H4 (cell line): Measurements from ENCODE around the gene ATAD3B. TPM values are rescaled to one million over a fixed set of nuclear protein-coding genes. Genes with fewer than 3 reads are reported as not detected.
"Not testable (repeated sequence)": the region's sequence is repeated elsewhere in the genome, so short reads cannot be mapped to it uniquely, and the experiment has no call there.

Experiments
- DNase-seq: peaks from one replicate; pipeline ENCODE4 v3.0.0-alpha.2; 2015; ENCODE audit warnings: low spot score
- total RNA-seq: library from RNA; depleted of rRNA; stranded (reverse); fragments of >200 nt; shearing (Covaris generic); gene quantifications from 2 replicates; pipeline ENCODE4 v1.2.3, GENCODE V29; 2014

Gene ATAD3B
- total RNA-seq, 1 experiment from 2014 or later: 5.7 TPM

DNA sequence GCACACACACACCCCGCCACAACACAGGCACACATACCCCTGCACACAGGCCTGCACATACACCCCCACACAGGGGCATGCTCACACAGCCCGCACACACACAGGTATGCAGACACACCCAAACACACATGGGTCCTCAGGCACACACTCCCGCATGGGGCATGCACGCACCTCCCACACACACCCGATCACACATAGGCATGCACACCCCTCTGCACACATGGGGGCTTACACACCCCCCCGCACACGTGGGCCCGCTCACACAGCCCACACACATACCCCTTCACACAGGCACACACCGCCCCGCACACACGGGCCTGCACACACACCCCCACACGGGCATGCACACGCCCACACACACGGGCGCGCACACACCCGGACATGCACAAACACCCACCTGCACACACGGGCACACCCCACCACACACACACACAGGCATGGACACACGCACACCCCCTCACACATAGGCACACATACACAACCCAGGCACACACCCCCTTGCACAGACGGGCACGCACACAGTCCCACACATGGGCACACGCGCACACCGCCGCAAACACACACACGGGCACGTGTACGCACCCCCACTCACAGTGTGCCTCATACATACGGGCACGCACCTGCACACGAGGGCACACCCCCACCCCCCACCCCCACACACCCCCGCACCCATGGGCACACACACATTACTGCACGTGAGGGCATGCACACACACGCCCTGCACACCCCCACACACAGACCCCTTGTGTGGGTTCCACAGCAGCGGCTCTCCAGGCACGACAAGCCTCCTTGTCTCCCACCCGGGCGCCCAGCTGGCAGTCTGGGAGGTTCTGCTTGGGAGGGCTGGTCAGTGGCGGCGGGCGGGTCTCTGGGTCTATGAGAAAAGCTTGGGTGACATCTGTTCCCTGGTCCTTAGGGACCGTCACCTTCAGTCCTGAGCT, 8.3 kb downstream of the ATAD3B start:
- no peak for DNase-seq

DNA sequence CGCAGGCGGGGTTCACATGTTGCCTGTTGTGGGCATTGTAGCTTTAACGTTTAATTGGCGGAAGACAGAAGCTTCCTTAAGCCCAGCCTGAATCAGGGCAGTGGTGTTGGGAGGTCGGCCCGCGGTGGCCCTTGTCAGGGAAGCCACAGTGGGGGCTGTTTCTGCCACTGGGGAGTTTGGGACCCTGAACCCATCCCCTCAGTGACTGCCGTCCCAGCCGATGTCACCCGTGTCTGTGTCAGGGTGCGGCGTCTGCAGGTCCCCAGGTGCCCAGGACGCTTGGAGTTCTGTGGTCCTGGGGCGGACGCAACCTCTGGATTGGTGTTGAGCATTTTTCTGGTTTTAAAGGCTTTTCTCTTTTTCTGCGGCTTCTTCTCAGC, 8.9 kb downstream of the ATAD3B start:
- DNase-seq: not testable (repeated sequence)

DNA sequence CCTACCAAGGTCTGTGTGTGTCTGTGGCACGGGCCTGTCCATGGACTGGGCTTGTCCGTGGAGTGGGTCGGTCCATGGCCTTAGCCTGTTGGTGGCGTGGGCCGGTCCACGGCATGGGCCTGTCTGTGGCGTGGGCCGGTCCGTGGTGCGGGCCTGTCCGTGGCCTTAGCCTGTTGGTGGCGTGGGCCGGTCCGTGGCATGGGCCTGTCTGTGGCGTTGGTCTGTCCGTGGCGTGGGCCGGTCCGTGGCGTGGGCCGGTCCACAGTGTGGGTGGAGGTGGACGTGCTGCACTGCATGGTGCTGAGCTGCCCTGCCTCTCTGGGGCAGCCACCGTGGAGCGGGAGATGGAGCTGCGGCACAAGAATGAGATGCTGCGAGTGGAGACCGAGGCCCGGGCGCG, 10.2 kb downstream of the ATAD3B start:
- not testable (repeated sequence) for DNase-seq

DNA sequence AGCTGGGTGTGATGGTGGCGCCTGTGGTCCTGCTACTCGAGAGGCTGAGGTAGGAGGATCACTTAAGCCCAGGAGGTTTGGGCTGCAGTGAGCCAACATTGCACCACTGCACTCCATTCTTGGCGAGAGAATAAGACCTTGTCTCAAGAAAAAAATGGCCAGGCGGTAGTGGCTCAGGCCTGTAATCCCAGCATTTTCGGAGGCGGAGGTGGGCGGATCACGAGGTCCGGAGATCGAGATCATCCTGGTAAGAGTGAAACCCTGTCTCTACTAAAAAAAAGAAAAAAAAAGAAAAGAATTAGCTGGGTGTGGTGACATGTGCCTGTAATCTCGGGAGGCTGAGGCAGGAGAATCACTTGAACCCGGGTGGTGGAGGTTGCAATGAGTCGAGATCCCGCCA, 11.3 kb downstream of the ATAD3B start:
- no peak for DNase-seq

DNA sequence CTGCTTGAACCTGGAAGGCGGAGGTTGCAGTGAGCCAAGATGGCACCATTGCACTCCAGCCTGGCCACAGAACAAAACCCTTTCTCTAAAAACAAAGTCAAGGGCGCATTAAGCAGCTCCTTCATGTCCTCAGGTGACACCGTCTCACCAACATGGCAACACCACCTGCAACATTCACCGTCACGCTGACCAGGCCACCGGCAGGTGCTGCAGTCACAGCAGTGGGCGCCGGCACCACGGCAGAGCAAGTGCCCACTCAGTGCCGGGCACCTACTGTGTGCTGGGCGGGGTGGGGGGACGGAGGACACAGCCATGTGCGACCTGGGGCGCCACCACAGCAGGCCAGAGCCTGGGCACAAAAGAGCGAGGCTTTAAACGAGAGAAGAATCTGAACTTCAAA, 12.1 kb downstream of the ATAD3B start:
- DNase-seq: no peak

DNA sequence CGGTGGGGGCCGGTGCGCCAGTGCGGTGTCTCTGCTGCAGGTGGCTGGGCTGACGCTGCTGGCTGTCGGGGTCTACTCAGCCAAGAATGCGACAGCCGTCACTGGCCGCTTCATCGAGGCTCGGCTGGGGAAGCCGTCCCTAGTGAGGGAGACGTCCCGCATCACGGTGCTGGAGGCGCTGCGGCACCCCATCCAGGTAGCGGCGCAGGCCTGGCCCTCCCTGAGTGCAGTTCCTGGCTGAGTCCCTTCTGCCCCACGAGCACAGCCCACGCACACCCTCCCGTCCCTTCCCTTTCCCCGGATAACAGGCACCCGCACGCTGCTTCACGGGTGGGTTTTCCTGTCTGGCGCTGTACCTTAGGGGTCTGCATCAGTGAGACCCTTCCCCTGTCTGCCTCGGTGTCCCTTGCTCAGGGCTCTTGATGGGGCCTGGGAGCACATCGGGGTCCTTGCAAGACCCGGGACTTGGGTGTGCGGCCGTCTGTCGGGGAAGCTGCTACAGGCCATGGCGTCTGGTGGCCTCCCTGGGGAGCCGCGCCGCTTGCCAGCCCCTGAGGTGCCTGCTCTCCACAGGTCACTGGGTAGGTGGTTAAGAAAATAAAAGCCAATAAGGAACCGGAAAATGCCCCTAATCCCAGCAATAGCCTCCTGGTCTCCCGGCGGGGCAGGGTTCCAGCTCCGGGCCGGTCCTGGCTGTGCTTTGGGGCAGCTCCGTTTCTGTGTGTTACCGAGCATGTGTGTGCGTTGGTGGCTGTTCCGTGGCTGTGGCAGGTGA, 13.6 kb downstream of the ATAD3B start:
- DNase-seq: not testable (repeated sequence)

DNA sequence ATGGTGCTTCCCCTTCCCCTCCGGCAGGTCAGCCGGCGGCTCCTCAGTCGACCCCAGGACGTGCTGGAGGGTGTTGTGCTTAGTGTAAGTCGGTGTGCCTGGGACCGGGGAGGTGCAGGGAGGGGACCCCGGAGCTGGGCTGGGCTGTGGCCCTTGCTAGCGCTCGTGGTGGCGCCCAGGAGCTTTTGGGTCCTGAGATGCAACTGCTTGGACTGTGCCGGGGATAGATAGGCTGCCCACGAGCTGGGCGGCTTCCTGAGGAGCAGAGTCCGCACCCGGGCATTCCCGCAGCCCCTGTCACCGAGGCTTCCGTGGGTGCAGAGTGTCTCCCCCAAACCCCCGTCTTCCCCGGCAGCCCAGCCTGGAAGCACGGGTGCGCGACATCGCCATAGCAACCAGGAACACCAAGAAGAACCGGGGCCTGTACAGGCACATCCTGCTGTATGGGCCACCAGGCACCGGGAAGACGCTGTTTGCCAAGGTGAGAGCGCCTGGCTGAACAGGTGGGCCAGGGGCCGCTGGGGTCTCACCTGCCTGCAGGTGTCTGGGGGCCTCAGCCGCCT, 14.3 kb downstream of the ATAD3B start:
- DNase-seq: not testable (repeated sequence)

DNA sequence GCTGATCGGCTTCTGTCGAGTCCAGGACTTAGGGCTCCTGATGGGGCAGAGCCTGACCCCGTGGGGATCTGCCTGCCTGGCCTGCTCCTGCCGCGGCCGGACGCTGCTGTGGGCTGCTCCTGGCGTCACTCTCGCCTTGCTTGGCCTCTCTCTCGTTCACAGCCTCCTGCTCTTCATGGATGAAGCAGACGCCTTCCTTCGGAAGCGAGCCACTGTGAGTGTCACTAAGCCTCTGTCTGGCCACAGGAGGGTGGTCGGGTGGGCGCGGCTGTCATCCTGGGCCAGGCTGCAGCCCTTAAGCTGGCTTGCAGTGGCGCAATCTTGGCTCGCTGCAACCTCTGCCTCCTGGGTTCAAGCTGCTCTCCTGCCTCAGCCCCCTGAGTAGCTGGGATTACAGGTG, 16.1 kb downstream of the ATAD3B start:
- no peak for DNase-seq

DNA sequence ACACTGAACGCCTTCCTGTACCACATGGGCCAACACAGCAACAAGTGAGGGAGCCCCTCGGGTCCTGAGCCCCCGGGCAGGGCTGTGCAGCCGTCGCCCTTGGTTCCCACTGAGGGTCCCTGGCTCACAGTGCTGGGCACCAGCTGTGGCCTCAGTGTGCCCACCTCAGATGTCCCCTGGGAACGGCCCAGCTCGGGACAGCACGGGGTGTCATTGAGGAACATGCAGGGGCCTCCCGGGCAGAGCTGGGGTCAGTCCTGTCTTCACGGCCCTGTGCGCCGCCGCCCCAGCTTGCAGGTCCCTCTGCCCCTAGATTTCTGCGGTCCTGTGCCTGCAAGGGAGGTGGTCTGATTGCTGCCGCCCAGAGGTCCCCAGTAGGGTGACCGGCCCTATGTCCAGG, 17.7 kb downstream of the ATAD3B start:
- DNase-seq: no peak

DNA sequence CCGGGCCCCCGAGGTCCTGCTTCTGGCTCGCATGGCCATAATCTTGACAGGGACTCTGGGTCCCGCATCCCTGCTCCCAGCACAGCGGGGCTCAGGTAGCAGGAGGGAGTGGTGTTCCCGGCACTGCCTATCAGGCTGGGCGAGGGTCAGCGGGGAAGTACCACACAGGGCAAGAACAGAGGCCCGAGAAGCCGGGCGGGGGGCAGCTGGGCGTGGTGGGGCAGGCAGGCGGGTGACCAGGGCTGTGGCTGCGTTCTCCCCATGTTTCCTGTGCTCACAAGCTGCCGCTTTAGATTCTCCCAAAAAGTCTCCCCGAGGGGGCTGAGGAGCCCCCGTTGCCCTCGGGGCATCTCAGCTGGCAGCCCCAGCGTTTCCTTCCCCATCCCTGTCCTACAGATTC, 18.3 kb downstream of the ATAD3B start:
- DNase-seq: no peak

DNA sequence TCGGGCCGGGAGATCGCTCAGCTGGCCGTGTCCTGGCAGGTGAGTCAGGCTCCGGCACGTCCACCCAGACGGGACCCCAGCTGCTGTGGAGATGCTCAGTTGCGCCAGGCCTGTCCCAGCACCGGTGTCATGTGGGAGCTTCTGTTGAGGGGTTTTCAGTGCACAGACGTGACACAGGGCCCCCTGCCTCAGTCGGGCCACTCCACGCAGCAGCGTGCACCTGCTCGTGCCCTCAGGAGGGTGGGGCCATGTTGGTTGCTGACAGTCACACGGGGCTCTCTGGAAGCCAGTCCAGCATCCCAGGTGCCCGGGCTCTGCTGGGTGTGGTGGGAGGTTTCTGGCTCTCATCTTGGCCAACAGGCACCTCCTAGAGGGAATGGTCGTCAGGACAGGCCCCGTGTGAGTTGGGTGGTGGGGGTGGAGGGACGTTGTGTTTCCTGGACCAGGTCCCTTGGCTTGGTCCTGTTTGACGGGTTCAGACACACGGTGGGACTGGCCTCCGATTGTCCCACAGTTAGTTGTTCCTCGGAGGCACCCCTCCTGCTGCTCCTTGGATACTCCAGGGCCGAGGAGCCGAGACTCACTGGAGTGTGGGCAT, 19.2 kb downstream of the ATAD3B start:
- DNase-seq: no peak

DNA sequence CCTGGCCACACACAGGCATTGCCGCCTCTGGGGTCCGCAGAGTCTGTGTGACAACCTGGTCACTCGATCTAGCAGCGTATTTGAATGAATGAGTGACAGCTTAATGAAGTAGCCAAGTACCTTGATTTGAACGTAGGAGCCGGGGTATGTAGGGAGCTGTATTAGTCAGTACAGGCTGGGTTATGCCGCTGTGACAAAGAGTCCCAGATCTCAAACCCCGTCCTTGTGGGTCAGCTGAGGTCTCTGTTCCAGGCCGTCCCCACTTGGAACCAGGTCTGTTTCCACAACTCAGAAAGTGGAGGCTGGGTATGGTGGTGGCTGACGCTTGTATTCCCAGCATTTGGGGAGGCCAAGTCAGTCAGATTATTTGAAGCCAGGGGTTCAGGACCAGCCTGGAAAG, 20.0 kb downstream of the ATAD3B start:
- no peak for DNase-seq

DNA sequence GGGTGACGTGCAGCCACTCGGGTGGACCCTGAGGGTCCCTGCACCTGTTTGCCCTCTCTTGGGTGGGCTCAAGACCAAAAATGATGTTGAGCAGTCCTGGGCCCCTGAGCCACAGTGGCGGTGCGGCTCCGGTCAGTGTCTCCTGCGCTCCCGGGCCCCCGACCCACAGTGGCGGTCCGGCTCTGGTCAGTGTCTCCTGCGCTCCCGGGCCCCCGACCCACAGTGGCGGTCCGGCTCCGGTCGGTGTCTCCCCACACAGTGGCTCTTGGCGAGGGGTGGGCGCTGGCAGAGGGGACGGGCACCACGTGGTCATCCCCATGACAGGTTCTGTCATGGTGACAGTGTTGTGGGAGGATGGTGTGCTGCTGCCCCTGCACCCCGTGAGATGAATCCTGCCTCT, 22.7 kb downstream of the ATAD3B start:
- DNase-seq: not testable (repeated sequence)

DNA sequence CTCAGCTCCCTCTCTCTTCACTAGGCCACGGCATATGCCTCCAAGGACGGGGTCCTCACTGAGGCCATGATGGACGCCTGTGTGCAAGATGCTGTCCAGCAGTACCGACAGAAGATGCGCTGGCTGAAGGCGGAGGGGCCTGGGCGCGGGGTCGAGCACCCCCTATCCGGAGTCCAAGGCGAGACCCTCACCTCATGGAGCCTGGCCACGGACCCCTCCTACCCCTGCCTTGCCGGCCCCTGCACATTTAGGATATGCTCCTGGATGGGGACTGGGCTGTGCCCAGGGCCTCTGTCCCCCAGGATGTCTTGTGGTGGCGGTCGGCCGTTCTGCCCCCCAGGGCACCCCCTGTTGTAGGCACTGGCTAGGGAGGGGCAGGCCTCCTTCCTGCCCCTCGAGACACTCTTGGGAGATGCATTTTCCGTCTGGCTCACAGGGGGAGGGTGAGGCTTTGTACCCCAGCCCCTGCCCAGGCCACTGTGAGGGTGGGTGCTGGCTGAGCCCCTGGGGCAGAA, 24.0 kb downstream of the ATAD3B start:
- not testable (repeated sequence) for DNase-seq

DNA sequence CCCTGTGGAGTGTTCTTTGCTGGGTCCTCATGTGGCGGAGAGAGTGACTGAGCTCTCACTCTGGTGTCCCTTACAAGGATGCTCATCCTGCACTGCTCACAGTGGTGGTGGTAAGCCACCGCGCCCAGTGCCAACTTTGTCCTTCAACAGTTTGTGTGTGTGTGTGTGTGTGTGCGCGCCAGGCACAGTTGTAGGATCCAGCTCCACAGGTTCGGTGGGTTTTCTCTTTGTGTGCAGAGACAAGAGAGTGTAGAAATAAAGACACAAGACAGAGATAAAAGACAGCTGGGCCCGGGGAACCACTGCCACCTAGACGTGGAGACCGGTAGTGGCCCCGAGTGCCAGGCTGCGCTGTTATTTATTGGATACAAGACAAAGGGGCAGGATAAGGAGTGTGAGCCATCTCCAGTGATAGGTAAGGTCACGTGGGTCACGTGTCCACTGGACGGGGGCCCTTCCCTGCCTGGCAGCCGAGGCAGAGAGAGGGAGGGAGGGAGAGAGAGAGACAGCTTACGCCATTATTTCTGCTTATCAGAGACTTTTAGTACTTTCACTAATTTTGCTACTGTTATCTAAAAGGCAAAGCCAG, 33.3 kb downstream of the ATAD3B start:
- DNase-seq: peak; percentile 43

DNA sequence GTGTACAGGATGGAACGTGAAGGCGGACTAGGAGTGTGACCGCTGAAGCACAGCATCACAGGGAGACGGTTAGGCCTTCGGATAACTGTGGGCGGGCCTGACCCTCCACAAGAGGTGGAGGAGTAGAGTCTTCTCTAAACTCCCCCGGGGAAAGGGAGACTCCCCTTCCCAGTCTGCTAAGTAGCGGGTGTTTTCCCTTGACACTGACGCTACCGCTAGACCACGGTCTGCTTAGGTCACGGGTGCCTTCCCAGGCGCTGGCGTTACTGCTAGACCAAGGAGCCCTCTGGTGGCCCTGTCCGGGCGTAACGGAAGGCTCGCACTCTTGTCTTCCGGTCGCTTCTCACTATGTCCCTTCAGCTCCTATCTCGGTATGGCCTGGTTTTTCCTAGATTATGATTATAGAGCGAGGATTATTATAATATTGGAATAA, 33.8 kb downstream of the ATAD3B start:
- not testable (repeated sequence) for DNase-seq

DNA sequence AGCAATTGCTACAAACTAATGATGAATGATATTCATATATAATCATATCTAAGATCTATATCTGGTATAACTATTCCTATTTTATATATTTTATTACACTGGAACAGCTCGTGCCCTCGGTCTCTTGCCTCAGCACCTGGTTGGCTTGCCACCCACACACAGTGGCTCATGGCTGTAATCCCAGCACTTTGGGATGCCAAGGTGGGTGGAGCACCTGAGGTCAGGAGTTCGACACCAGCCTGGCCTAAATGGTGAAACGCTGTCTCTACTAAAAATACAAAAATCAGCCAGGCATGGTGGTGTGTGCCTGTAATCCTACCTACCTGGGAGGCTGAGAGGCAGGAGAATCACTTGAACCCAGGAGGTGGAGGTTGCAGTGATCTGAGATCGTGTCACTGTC, 34.2 kb downstream of the ATAD3B start:
- DNase-seq: not testable (repeated sequence)

DNA sequence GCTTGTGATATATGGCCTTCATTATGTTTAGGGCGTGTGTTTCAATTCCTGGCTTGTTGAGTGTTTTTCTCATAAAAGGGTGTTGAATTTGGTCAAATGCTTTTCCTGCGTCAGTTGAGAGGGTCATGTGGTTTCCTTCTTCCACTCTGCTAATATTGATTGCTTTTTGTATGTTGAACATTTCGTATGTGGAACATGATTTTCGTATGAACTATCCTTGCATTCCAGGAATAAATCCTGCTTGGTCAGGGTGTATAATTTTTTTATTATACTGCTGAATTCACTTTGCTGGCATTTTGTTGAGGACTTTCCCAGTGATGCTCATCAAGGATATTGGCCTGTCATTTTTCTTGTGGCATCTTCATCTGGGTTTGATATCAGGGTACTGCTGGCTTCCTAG, 35.7 kb downstream of the ATAD3B start:
- DNase-seq: no peak

DNA sequence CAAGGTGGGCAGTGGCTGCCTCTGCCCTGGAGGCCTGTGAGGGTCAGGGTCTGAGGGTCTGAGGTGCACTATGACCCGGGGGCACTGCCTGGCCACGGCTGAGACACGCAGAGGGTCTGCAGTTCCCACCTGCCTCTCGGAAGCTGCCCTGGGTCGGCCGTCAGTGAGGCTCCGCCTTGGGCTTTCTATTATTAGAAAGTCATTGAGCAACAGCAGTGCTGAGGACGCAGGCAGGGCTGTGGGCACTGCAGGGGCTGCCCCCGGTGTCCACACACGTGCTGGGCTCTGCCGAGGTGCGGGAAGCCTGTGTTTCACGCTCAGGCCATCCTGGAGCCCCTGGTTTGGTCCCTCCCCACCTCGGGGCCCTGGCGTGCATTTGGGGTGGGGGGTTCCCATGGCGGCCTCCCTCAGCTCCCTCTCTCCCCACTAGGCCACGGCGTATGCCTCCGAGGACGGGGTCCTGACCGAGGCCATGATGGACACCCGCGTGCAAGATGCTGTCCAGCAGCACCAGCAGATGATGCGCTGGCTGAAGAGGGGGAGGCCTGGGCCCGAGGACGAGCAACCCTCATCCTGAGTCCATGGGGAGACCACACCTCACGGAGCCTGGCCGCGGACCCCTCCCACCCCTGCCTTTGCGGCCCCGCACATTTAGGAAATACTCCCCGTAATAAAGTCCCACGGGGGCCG, 37.4 kb downstream of the ATAD3B start:
- DNase-seq: not testable (repeated sequence)

DNA sequence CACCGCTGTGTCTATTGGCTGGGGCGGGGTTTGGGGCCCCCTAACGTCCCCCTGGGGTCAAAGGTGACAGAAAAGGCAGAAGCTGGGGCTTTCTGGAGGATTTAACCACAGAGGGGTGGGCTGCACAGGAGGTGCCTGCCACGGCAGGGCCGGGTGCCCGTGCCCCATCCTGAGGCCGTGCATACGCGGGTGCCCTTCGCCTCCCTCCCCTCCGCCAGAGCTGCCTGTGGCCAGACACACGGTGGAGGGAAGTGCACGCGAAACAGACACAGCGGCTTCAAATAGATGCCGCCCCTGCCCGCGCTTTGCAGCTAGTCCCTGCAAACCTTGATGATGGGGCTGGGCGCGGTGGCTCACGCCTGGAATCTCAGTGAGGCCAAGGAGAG, 37.9 kb downstream of the ATAD3B start:
- DNase-seq: not testable (repeated sequence)
